Measurements from ENCODE around the gene ARID1B. TPM values are rescaled to one million over a fixed set of nuclear protein-coding genes. Genes with fewer than 3 reads are reported as not detected.

The ARID1B gene
- total RNA-seq, 6 experiments from 2014 or later: 32.5 to 44.3 (median 36.5) TPM

- TF ChIP-seq, protein P1, sequence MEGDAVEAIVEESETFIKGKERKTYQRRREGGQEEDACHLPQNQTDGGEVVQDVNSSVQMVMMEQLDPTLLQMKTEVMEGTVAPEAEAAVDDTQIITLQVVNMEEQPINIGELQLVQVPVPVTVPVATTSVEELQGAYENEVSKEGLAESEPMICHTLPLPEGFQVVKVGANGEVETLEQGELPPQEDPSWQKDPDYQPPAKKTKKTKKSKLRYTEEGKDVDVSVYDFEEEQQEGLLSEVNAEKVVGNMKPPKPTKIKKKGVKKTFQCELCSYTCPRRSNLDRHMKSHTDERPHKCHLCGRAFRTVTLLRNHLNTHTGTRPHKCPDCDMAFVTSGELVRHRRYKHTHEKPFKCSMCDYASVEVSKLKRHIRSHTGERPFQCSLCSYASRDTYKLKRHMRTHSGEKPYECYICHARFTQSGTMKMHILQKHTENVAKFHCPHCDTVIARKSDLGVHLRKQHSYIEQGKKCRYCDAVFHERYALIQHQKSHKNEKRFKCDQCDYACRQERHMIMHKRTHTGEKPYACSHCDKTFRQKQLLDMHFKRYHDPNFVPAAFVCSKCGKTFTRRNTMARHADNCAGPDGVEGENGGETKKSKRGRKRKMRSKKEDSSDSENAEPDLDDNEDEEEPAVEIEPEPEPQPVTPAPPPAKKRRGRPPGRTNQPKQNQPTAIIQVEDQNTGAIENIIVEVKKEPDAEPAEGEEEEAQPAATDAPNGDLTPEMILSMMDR (IDR thresholded peaks at IDR 0.05): no peak
- no peaks in the 10 kb centered on the region for H3K9me3 Mint-ChIP-seq
- H3K4me1 Mint-ChIP-seq (ENCODE audit: low read depth): peaks cover 24% of the 10 kb centered on the region
- no peaks in the 10 kb centered on the region for H3K36me3 Mint-ChIP-seq (ENCODE audit: low read depth)
- no peaks in the 10 kb centered on the region; the same call in none of the 2 replicates for H3K27me3 Mint-ChIP-seq (ENCODE audit: insufficient read depth)
- no peak overlapping the region for H3K27ac Mint-ChIP-seq
- H3K4me3 Mint-ChIP-seq: no peak overlapping the region
- DNase-seq: no peak
These were observed 198.2 kb downstream of the ARID1B start for GRCh38 chr6:156975414-156975813.

- Mint-ChIP-seq H3K27ac (no peak overlapping the region; the same call in 1 of the 2 replicates), H3K27me3 (ENCODE audit: insufficient read depth) (no peaks in the 10 kb centered on the region; the same call in none of the 2 replicates), H3K9me3 (no peaks in the 10 kb centered on the region), H3K36me3 (ENCODE audit: low read depth) (no peaks in the 10 kb centered on the region), H3K4me3 (no peak overlapping the region), H3K4me1 (ENCODE audit: low read depth) (peaks cover 33% of the 10 kb centered on the region)
- no peak for DNase-seq
- TF ChIP-seq, protein P1 (IDR thresholded peaks at IDR 0.05): no peak
These were observed 199.3 kb downstream of the ARID1B start for GRCh38 chr6:156976216-156977127.

DNA sequence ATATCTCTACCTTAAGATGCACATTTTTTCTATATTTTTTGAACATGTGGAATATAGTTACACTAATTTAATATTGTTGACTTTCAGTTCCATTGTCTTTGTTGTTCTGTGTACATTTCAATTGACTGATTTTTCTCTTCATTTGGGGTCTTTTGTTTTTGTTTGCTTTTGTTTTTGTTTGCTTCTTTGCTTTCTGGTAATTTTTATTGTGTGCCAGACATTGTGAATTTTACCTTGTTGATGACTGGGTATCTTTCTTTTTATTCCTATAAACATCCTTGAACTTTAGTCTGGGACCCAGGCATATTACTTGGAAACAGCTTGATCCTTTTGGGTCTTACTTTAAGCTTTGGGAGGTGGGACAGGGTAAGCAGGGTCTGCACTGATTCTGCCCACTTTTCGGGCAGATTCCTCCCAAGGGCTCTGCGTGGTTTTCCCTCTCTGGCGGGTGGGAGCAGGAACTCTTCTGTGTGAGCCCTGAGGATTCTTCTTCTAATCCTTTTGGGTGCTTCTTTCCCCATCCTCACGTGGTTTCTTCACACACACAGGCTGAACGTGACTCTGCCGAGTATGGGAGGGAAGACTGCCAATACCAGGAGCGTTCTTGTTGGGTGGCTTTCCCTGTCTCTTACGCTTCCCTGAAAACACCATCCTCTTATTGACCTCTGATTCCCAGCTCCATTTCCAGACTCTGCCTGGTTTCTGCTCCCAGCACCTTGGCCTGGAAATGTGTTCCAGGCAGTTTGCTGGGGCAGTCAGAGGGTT is 200.5 kb downstream of the ARID1B start:
- Mint-ChIP-seq H3K9me3 (no peaks in the 10 kb centered on the region), H3K4me3 (no peak overlapping the region), H3K4me1 (ENCODE audit: low read depth) (peaks cover 33% of the 10 kb centered on the region)

DNA sequence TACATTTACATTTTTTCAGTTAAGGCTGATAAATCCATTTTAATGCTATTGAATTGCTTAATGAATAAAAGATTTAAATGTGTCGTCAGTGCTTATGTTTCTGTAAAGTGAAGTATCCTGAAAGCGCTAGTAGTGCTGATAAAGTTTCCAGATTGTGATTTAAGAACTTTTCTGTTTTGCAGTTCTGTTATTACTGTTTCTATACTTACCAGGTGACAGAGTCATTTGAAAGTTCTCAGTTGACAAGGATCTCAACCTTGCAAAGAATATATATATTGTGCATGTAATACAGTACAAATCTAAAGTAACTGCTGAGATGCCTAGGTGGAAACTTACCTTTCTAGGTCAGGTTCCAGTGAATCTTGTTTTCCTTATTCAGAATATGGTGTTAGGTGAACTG is 201.8 kb downstream of the ARID1B start:
- Mint-ChIP-seq H3K9me3 (no peaks in the 10 kb centered on the region), H3K27me3 (ENCODE audit: insufficient read depth) (no peaks in the 10 kb centered on the region; the same call in none of the 2 replicates), H3K4me3 (no peak overlapping the region), H3K27ac (no peak overlapping the region), H3K36me3 (ENCODE audit: low read depth) (no peaks in the 10 kb centered on the region), H3K4me1 (ENCODE audit: low read depth) (peaks cover 35% of the 10 kb centered on the region)
- no peak for DNase-seq
- TF ChIP-seq, protein P1 (IDR thresholded peaks at IDR 0.05): no peak

More for the DNA sequence above, 200.5 kb downstream of the ARID1B start:
- H3K27me3 Mint-ChIP-seq (ENCODE audit: insufficient read depth): no peaks in the 10 kb centered on the region; the same call in 1 of the 2 replicates
- no peaks in the 10 kb centered on the region for H3K36me3 Mint-ChIP-seq (ENCODE audit: low read depth)
- no peak for DNase-seq
- no peak overlapping the region for H3K27ac Mint-ChIP-seq
- TF ChIP-seq, protein P1 (IDR thresholded peaks at IDR 0.05): no peak

DNA sequence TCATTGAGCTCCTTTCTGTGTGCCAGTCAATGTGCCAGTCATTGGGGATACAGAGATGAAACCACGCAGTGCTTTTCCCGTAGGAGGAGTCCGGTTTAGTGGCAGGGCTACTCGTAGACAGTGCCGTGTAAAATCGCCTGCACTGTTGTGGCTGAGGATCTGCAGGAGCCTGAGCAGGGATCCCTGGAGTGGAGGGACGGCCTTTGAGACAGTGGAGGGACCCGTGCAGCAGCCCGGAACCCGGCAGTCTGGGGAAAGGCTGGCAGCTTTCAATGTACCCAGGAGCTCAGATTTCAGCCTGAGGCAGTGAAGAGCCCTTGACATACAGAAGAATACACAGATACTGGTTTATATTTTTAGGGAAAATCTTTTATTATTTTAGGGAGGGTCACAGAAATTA is 203.3 kb downstream of the ARID1B start:
- Mint-ChIP-seq H3K9me3 (no peaks in the 10 kb centered on the region), H3K27me3 (ENCODE audit: insufficient read depth) (no peaks in the 10 kb centered on the region; the same call in none of the 2 replicates), H3K27ac (no peak overlapping the region), H3K36me3 (ENCODE audit: low read depth) (no peaks in the 10 kb centered on the region), H3K4me1 (ENCODE audit: low read depth) (peaks cover 43% of the 10 kb centered on the region), H3K4me3 (no peak overlapping the region)
- no peak for DNase-seq
- TF ChIP-seq, protein P1 (IDR thresholded peaks at IDR 0.05): no peak
